ENCODE measurements around the gene HSPB2.

The HSPB2 gene

DNA sequence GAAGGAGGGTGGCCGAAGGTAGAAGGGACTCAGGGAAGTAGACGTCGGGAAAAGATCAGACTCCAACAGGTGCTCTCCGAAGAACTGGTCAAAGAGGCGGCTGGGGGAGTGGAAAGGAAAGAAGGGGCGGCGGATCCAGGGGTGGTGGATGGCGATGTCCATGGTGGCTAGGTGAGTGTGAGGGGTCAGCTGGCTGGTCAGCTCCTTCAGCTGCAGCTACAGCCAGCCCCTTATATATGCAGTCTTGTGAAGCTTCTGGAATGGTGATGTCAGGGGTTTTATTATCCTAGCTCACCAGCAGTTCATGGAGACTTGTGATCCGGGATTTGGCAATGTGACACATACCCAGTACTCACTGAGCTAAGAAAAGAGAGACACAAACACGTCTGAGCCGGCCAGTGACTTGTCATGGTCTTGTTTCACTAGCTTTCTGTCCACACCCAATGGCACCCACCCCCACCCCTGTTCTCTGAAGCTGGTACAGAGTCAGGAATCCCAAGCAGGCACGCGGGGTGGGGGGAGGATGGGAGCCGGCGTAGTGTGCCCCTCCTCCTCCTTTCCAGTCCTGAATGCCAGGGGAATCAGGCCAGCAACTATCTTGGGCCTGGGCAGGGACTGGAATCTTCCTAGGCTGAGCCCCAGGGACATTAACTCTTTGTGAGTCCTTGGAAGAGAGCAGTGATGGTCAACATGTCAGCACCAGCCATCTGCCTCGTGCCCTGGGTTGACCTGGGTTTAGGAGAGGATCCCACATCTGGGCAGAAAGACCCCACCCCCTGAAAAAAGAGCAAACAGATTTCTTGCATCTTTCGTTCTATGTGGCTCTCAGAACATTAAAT is 752 bp upstream of the HSPB2 start, which contains the start of gene CRYAB:
TSS of gene CRYAB (minus strand) at position 208 of the 839 bp plus-strand sequence. CDS start at position 162, 46 bp downstream.
- ChIA-PET POLR2A (no interaction called here), CTCF (no interaction called here)
- TF ChIP-seq SP1 (IDR thresholded peaks at IDR 0.05), result no peak
- TF ChIP-seq BHLHE40 (IDR thresholded peaks at IDR 0.05; ENCODE audit: borderline replicate concordance), result no peak
- no peak for TF ChIP-seq SUZ12 (IDR thresholded peaks at IDR 0.05)
- DNase-seq (ENCODE audit: extremely low spot score), result no peak

DNA sequence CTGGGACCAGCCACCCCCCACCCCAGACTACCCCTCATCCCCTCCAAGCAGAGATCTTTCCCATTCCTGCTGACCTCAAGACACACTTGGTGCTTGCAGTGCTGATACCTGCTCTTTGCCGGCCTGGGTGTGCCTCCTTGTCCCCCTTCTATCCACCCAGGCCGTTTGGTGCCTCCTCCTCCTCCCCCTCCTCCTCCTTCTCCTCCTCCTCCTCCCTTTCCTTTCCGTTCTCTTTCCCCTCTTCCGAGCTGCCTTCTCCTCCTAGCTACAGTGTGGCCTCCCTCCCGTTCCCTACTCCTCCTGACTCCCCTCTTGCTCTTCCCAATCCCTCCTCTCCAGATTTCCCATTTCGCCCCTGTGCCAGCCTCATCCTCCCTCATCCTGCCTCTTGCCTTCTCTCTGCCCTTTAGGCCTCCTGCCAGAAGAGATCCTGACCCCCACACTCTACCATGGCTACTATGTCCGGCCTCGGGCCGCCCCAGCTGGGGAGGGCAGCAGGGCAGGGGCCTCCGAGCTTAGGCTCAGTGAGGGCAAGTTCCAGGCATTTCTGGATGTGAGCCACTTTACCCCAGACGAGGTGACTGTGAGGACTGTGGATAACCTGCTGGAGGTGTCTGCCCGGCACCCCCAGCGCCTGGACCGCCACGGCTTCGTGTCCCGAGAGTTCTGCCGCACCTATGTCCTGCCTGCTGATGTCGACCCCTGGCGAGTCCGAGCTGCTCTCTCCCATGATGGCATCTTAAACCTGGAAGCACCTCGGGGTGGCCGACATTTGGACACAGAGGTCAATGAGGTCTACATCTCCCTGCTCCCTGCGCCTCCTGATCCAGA is 712 bp downstream of the HSPB2 start:
- ChIA-PET CTCF (interaction anchor here (1.2 kb wide), 1 partner anchor 13 kb away, joined by 3 read pairs; no protein-coding TSS in a partner anchor), POLR2A (no interaction called here)
- DNase-seq (ENCODE audit: extremely low spot score), result no peak
- no peak for TF ChIP-seq TARDBP (IDR thresholded peaks at IDR 0.05)

DNA sequence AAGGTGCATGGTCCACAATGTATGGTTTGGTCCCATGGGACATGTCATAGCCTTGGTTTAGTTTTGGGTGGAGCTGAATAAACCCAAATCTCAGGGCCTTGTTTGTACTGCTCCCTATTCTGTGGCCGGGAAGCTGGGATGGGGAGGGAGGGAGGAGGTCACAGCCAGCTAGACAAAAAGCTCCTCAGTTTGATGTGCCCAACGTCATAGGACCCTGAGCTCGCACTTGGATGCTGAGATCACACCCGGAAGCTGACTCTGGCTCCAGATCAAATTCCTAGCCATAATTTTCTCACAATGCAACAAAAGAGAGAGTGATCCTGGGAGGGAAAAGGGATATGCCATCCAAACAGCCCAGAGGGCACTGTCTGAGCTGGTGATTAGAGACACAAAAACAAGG is 1.5 kb downstream of the HSPB2 start:
- ChIA-PET CTCF (interaction anchor here (1.2 kb wide), 1 partner anchor 13 kb away, joined by 3 read pairs; no protein-coding TSS in a partner anchor), POLR2A (interaction anchor here (0.7 kb wide), 1 partner anchor 13 kb away, joined by 4 read pairs; no protein-coding TSS in a partner anchor)
- no peak for DNase-seq (ENCODE audit: extremely low spot score)
- no peak for TF ChIP-seq NFRKB (IDR thresholded peaks at IDR 0.05)
- TF ChIP-seq ZNF384 (IDR thresholded peaks at IDR 0.05), result no peak
- TF ChIP-seq, protein P1, sequence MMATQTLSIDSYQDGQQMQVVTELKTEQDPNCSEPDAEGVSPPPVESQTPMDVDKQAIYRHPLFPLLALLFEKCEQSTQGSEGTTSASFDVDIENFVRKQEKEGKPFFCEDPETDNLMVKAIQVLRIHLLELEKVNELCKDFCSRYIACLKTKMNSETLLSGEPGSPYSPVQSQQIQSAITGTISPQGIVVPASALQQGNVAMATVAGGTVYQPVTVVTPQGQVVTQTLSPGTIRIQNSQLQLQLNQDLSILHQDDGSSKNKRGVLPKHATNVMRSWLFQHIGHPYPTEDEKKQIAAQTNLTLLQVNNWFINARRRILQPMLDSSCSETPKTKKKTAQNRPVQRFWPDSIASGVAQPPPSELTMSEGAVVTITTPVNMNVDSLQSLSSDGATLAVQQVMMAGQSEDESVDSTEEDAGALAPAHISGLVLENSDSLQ (IDR thresholded peaks at IDR 0.05), result no peak
- TF ChIP-seq LEF1 (IDR thresholded peaks at IDR 0.05; ENCODE audit: borderline replicate concordance), result no peak
- no peak for TF ChIP-seq FOXM1 (IDR thresholded peaks at IDR 0.05; ENCODE audit: borderline replicate concordance)
- TF ChIP-seq HDGF (IDR thresholded peaks at IDR 0.05; ENCODE audit: borderline replicate concordance), result no peak
- TF ChIP-seq BHLHE40 (IDR thresholded peaks at IDR 0.05; ENCODE audit: borderline replicate concordance), result no peak
- no peak for TF ChIP-seq ELF4 (IDR thresholded peaks at IDR 0.05)
- no peak for TF ChIP-seq FOXA1 (IDR thresholded peaks at IDR 0.05)
- TF ChIP-seq ARNT (IDR thresholded peaks at IDR 0.05), result no peak
- TF ChIP-seq CTBP1 (IDR thresholded peaks at IDR 0.05; ENCODE audit: borderline replicate concordance), result no peak
- no peak for TF ChIP-seq SUZ12 (IDR thresholded peaks at IDR 0.05)
- no peak for TF ChIP-seq FOXK2 (IDR thresholded peaks at IDR 0.05)
- TF ChIP-seq TARDBP (IDR thresholded peaks at IDR 0.05), result no peak
- no peak for TF ChIP-seq SP1 (IDR thresholded peaks at IDR 0.05)
- no peak for TF ChIP-seq L3MBTL2 (conservative IDR thresholded peaks at IDR 0.05)

DNA sequence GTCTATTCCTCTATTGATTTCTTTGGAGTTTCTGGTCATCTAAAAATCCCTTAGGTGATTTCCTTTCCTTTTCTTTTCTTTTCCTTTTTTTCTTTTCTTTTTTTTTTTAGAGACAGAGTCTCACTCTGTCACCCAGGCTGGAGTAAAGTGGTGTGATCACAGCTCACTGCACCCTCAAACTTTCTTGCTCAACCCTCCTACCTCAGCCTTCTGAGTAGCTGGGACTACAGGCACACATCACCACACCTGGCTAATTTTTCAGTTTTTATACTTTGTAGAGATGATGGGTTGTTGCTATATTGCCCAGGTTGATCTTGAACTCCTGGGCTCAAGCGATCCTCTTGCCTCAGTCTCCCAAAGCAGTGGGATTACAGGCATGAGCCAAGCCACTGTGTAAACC is 4.2 kb downstream of the HSPB2 start:
- CTCF ChIA-PET, result no interaction called here
- TF ChIP-seq FOXK2 (IDR thresholded peaks at IDR 0.05) (no peak), BHLHE40 (IDR thresholded peaks at IDR 0.05; ENCODE audit: borderline replicate concordance) (no peak), SUZ12 (IDR thresholded peaks at IDR 0.05) (no peak), ARNT (IDR thresholded peaks at IDR 0.05) (no peak), TARDBP (IDR thresholded peaks at IDR 0.05) (no peak), L3MBTL2 (conservative IDR thresholded peaks at IDR 0.05) (no peak), CTBP1 (IDR thresholded peaks at IDR 0.05; ENCODE audit: borderline replicate concordance) (no peak)
- no peak for DNase-seq (ENCODE audit: extremely low spot score)
- POLR2A ChIA-PET, result interaction anchor here (1.6 kb wide), 1 partner anchor 10 kb away, joined by 8 read pairs; no protein-coding TSS in a partner anchor

DNA sequence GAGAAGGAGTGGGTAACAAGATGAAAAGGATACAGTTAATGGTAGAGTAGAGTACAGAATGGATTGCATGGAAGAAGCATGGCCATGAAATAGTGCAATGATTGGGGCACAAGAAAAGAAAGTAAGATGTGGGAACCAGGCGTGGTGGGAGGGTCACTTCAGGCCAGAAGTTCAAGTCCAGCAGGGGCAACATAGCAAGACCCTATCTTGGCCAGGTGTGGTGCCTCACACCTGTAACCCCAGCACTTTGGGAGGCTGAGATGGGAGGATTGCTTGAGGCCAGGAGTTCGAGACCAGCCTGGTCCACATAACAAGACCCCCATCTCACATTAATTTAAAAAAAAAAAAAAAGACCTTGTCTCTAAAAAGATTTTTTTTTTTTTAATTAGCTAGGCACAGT is 4.8 kb downstream of the HSPB2 start:
- TF ChIP-seq ZNF384 (IDR thresholded peaks at IDR 0.05), result no peak
- DNase-seq (ENCODE audit: extremely low spot score), result no peak
- POLR2A ChIA-PET, result interaction anchor here (1.6 kb wide), 1 partner anchor 9 kb away, joined by 8 read pairs; no protein-coding TSS in a partner anchor
- CTCF ChIA-PET, result no interaction called here

DNA sequence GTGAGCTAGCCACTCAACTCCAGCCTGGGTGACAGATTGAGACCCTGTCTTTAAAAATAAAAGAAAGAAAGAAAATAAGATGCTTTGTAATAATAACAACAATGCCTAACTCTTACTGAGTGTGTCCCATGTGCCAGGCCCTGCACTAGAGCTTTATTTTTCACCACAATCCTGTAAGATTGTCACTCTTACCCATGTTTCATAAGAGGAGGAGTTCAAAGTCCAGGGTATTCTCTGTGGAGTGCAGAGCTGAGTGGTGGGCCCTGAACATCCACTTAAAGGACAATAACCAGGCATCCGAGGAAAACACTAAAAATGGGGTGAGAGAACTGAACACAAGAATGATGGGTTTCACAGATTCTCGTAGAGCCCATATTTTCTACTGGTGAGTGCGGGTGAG is 5.3 kb downstream of the HSPB2 start:
- TF ChIP-seq ZNF384 (IDR thresholded peaks at IDR 0.05) (no peak), FOXA1 (IDR thresholded peaks at IDR 0.05) (no peak), ELF4 (IDR thresholded peaks at IDR 0.05) (no peak), HDGF (IDR thresholded peaks at IDR 0.05; ENCODE audit: borderline replicate concordance) (no peak), TARDBP (IDR thresholded peaks at IDR 0.05) (no peak), SP1 (IDR thresholded peaks at IDR 0.05) (no peak), ARNT (IDR thresholded peaks at IDR 0.05) (no peak), FOXM1 (IDR thresholded peaks at IDR 0.05; ENCODE audit: borderline replicate concordance) (no peak), LEF1 (IDR thresholded peaks at IDR 0.05; ENCODE audit: borderline replicate concordance) (no peak), L3MBTL2 (conservative IDR thresholded peaks at IDR 0.05) (no peak), CTBP1 (IDR thresholded peaks at IDR 0.05; ENCODE audit: borderline replicate concordance) (no peak), SUZ12 (IDR thresholded peaks at IDR 0.05) (no peak), BHLHE40 (IDR thresholded peaks at IDR 0.05; ENCODE audit: borderline replicate concordance) (no peak), FOXK2 (IDR thresholded peaks at IDR 0.05) (no peak), NFRKB (IDR thresholded peaks at IDR 0.05) (no peak)
- TF ChIP-seq, protein P1 (IDR thresholded peaks at IDR 0.05), result no peak
- DNase-seq (ENCODE audit: extremely low spot score), result no peak
- POLR2A ChIA-PET, result interaction anchor here (1.6 kb wide), 1 partner anchor 9 kb away, joined by 8 read pairs; no protein-coding TSS in a partner anchor
- CTCF ChIA-PET, result no interaction called here

Data from HEK293T (cell line).